Measurements from ENCODE around the gene SEPHS1. TPM values are rescaled to one million over a fixed set of nuclear protein-coding genes. Genes with fewer than 3 reads are reported as not detected.

SEPHS1 gene
- total RNA-seq: 47.7 and 49.1 TPM in 2 replicates

GRCh38 chr10:13348216-13349017, at the start of gene SEPHS1:
Gene SEPHS1 (minus strand): TSS chr10:13348293. CDS start chr10:13344950, 3,343 bp downstream.

GRCh38 chr10:13299437-13300287, 48.4 kb downstream of the SEPHS1 start, which contains the start of gene PHYH:
Gene PHYH (minus strand): TSS chr10:13300064. CDS start chr10:13300042, 22 bp downstream.

Other genes with a start within 250 kb of the SEPHS1 start
- 31.6 and 66.4 TPM in 2 replicates for gene OPTN, start 248.1 kb downstream of the SEPHS1 start, total RNA-seq
- 2.2 and 2.6 TPM in 2 replicates for gene MCM10, start 186.7 kb downstream of the SEPHS1 start, total RNA-seq
- gene UCMA, start 113.9 kb downstream of the SEPHS1 start, total RNA-seq: not detected in 2 replicates
- gene PHYH, start 48.2 kb downstream of the SEPHS1 start, total RNA-seq: 17.0 and 18.8 TPM in 2 replicates
- gene BEND7, start 180.7 kb upstream of the SEPHS1 start, total RNA-seq: 0.81 and 1.6 TPM in 2 replicates
- 15.7 and 21.5 TPM in 2 replicates for gene PRPF18, start 238.7 kb upstream of the SEPHS1 start, total RNA-seq